H9 (cell line): ENCODE data around the gene KRT81. TPM values are rescaled to one million over a fixed set of nuclear protein-coding genes. Genes with fewer than 3 reads are reported as not detected.

Source experiments
- DNase-seq: peaks from one replicate; pipeline ENCODE4 v3.0.0-alpha.2; 2017
- H2AFZ ChIP-seq: one replicate; pipeline ENCODE4 v1.6.1; 2013; ENCODE audit warnings: mild to moderate bottlenecking, low read length, control low read depth, moderate library complexity
- H2AK5ac ChIP-seq: 2 replicates; pipeline ENCODE4 v1.6.1; 2013; ENCODE audit warnings: low read length, control low read depth, mixed read lengths; ENCODE audit not compliant: insufficient read length
- H2BK120ac ChIP-seq: one replicate; pipeline ENCODE4 v1.6.1; 2013; ENCODE audit warnings: low read depth, mild to moderate bottlenecking, low read length, control low read depth, inconsistent platforms; ENCODE audit not compliant: poor library complexity, severe bottlenecking
- H2BK12ac ChIP-seq: 2 replicates; pipeline ENCODE4 v1.6.1; 2013; ENCODE audit warnings: low read length, control low read depth, mixed read lengths, low read depth; ENCODE audit not compliant: insufficient read length
- H2BK15ac ChIP-seq: 2 replicates; pipeline ENCODE4 v1.6.1; 2013; ENCODE audit warnings: low read depth, low read length, control low read depth
- H2BK20ac ChIP-seq: one replicate; pipeline ENCODE4 v1.6.1; 2013; ENCODE audit warnings: low read depth, mild to moderate bottlenecking, low read length, control low read depth, inconsistent platforms; ENCODE audit not compliant: poor library complexity, severe bottlenecking
- H2BK5ac ChIP-seq: 2 replicates; pipeline ENCODE4 v1.6.1; 2013; ENCODE audit warnings: low read length, control low read depth, mixed read lengths; ENCODE audit not compliant: insufficient read length
- H3K14ac ChIP-seq: 2 replicates; pipeline ENCODE4 v1.6.1; 2013; ENCODE audit warnings: low read length, control low read depth; ENCODE audit not compliant: insufficient read depth
- H3K18ac ChIP-seq: 2 replicates; pipeline ENCODE4 v1.6.1; 2013; ENCODE audit warnings: low read depth, mild to moderate bottlenecking, mixed read lengths, low read length, control low read depth; ENCODE audit not compliant: insufficient read length
- H3K23ac ChIP-seq: 2 replicates; pipeline ENCODE4 v1.6.1; 2013; ENCODE audit warnings: low read length, control low read depth, mixed read lengths, low read depth; ENCODE audit not compliant: insufficient read length
- H3K23me2 ChIP-seq: 2 replicates; pipeline ENCODE4 v1.6.1; 2013; ENCODE audit warnings: low read depth, mild to moderate bottlenecking, mixed read lengths, low read length, control low read depth; ENCODE audit not compliant: insufficient read length, poor library complexity, severe bottlenecking
- H3K27ac ChIP-seq: 2 replicates; pipeline ENCODE4 v1.5.1; 2013; ENCODE audit warnings: low read length, control low read depth, mixed read lengths, low read depth; ENCODE audit not compliant: insufficient read length
- H3K27me3 ChIP-seq: 2 replicates; pipeline ENCODE4 v1.6.1; 2013; ENCODE audit warnings: low read length, control low read depth, inconsistent platforms; ENCODE audit not compliant: insufficient read depth
- H3K4ac ChIP-seq: 2 replicates; pipeline ENCODE4 v1.6.1; 2013; ENCODE audit warnings: low read depth, mild to moderate bottlenecking, control low read depth, inconsistent platforms, low read length, moderate library complexity
- H3K4me1 ChIP-seq: 2 replicates; pipeline ENCODE4 v1.6.1; 2013; ENCODE audit warnings: low read length, control low read depth, inconsistent platforms; ENCODE audit not compliant: insufficient read depth
- H3K4me2 ChIP-seq: 2 replicates; pipeline ENCODE4 v1.6.1; 2013; ENCODE audit warnings: low read length, control low read depth, mixed read lengths; ENCODE audit not compliant: insufficient read length, insufficient read depth
- H3K56ac ChIP-seq: 2 replicates; pipeline ENCODE4 v1.6.1; 2013; ENCODE audit warnings: low read depth, mild to moderate bottlenecking, mixed read lengths, low read length, control low read depth; ENCODE audit not compliant: insufficient read length
- H3K79me1 ChIP-seq: 2 replicates; pipeline ENCODE4 v1.6.1; 2013; ENCODE audit warnings: low read depth, mild to moderate bottlenecking, moderate library complexity, low read length, control low read depth, inconsistent platforms; ENCODE audit not compliant: insufficient read depth, poor library complexity, severe bottlenecking
- H3K79me2 ChIP-seq: 2 replicates; pipeline ENCODE4 v1.6.1; 2013; ENCODE audit warnings: low read length, control low read depth, inconsistent platforms; ENCODE audit not compliant: insufficient read depth
- H3K9ac ChIP-seq: 2 replicates; pipeline ENCODE4 v1.6.1; 2013; ENCODE audit warnings: low read length, control low read depth, mixed read lengths; ENCODE audit not compliant: insufficient read length; ENCODE audit errors: extremely low read depth
- H3K9me3 ChIP-seq: one replicate; pipeline ENCODE4 v1.6.1; 2013; ENCODE audit warnings: low read depth, low read length, inconsistent platforms; ENCODE audit not compliant: control insufficient read depth
- H3T11ph ChIP-seq: one replicate; pipeline ENCODE4 v1.6.1; 2013; ENCODE audit warnings: mild to moderate bottlenecking, low read length, control low read depth, inconsistent platforms
- H4K20me1 ChIP-seq: one replicate; pipeline ENCODE4 v1.6.1; 2013; ENCODE audit not compliant: control insufficient read depth, insufficient read length, insufficient read depth
- H4K5ac ChIP-seq: 2 replicates; pipeline ENCODE4 v1.6.1; 2013; ENCODE audit warnings: low read depth, mild to moderate bottlenecking, mixed read lengths, low read length, control low read depth; ENCODE audit not compliant: insufficient read length
- H4K8ac ChIP-seq: replicated peaks from 2 replicates; pipeline ENCODE4 v1.6.1; 2013; ENCODE audit warnings: low read length, control low read depth, mixed read lengths, low read depth; ENCODE audit not compliant: insufficient read length
- H4K91ac ChIP-seq: 2 replicates; pipeline ENCODE4 v1.6.1; 2013; ENCODE audit warnings: low read depth, mild to moderate bottlenecking, moderate library complexity, mixed read lengths, low read length, control low read depth; ENCODE audit not compliant: insufficient read length
- H3K27ac Mint-ChIP-seq, 3 experiments: 2 replicates in 2 of 3; 3 replicates in 1 of 3; pipeline ENCODE4 v1.8.0; 2020 to 2021; ENCODE audit warnings: mixed read lengths in 3 of 3, mild to moderate bottlenecking in 1 of 3, moderate library complexity in 1 of 3
- H3K27me3 Mint-ChIP-seq: 2 replicates; pipeline ENCODE4 v1.8.0; 2021; ENCODE audit warnings: low read depth, mild to moderate bottlenecking, moderate library complexity, mixed read lengths
- H3K36me3 Mint-ChIP-seq, 3 experiments: 2 replicates in 2 of 3; 3 replicates in 1 of 3; pipeline ENCODE4 v1.8.0; 2020 to 2021; ENCODE audit warnings: low read depth in 3 of 3, mixed read lengths in 3 of 3; ENCODE audit not compliant: insufficient read depth in 1 of 3
- H3K4me1 Mint-ChIP-seq, 2 experiments: 2 replicates each; pipeline ENCODE4 v1.8.0; 2020; ENCODE audit warnings: mixed read lengths in 2 of 2
- H3K4me3 Mint-ChIP-seq, 2 experiments: 2 replicates in 1 of 2; 3 replicates in 1 of 2; pipeline ENCODE4 v1.8.0; 2020 to 2021; ENCODE audit warnings: mild to moderate bottlenecking in 2 of 2, mixed read lengths in 2 of 2, moderate library complexity in 1 of 2
- H3K9me3 Mint-ChIP-seq, 2 experiments: 2 replicates in 1 of 2; 3 replicates in 1 of 2; pipeline ENCODE4 v1.8.0; 2020; ENCODE audit warnings: mild to moderate bottlenecking in 2 of 2, mixed read lengths in 2 of 2, moderate library complexity in 1 of 2
- CTCF ChIP-seq: fragments of 200-600 bp; sonication (generic); conservative IDR thresholded peaks from 3 replicates; pipeline ENCODE4 v1.8.0; 2021; ENCODE audit warnings: antibody characterized with exemption, mild to moderate bottlenecking
- WGBS: extraction: QIAGEN DNeasy Blood & Tissue Kit; methylation state at CpG from one replicate; pipeline ENCODE4 v1.1.7; 2013; ENCODE audit warnings: missing lambda C conversion rate, low lambda C conversion rate, mixed read lengths; ENCODE audit not compliant: insufficient read length; ENCODE audit errors: extremely low coverage; 5-methylcytosine and 5-hydroxymethylcytosine counted together
- total RNA-seq: library from RNA; stranded (reverse); gene quantifications from 2 replicates; pipeline ENCODE4 v1.2.1, GENCODE V29; 2021

Gene KRT81
- total RNA-seq, 1 experiment from 2014 or later: not detected

GRCh38 chr12:52255926-52256583, 35.3 kb downstream of the KRT81 start:
- H3K9me3 Mint-ChIP-seq: peaks cover 10 to 14% of the 10 kb centered on the region in 2 experiments; a peak in 3 of 5 replicates

More at GRCh38 chr12:52255926-52256583, 35.3 kb downstream of the KRT81 start:
- no peaks in the 10 kb centered on the region; the same call in 1 of the 2 replicates for H3K27me3 ChIP-seq
- H2BK120ac ChIP-seq: no peak overlapping the region
- H3K4me2 ChIP-seq: no peak overlapping the region
- no peak overlapping the region for H3K27ac Mint-ChIP-seq
- H4K5ac ChIP-seq: no peak overlapping the region
- no CpG with 5 or more reads among the region's 9 CpGs for WGBS
- H3K4me3 Mint-ChIP-seq: no peak overlapping the region
- H3T11ph ChIP-seq: no peak overlapping the region
- no peaks in the 10 kb centered on the region for H4K20me1 ChIP-seq
- no peaks in the 10 kb centered on the region for H3K9me3 ChIP-seq
- H4K8ac ChIP-seq: no peak overlapping the region
- no peak overlapping the region for H2BK15ac ChIP-seq
- no peak overlapping the region for H2BK12ac ChIP-seq
- no peak overlapping the region for H3K23ac ChIP-seq
- H3K56ac ChIP-seq: no peak overlapping the region
- no peak overlapping the region for H3K18ac ChIP-seq
- H3K4me1 ChIP-seq: no peaks in the 10 kb centered on the region
- no peak overlapping the region for H4K91ac ChIP-seq
- no peak for TF ChIP-seq CTCF
- peaks cover 0 to 16% (median 0%) of the 10 kb centered on the region in 3 experiments; a peak in 2 of 7 replicates for H3K36me3 Mint-ChIP-seq
- H3K79me2 ChIP-seq: no peaks in the 10 kb centered on the region
- H3K4me1 Mint-ChIP-seq: peaks cover 20 to 25% of the 10 kb centered on the region in 2 experiments
- H2BK20ac ChIP-seq: no peak overlapping the region
- H3K14ac ChIP-seq: no peak overlapping the region
- H2BK5ac ChIP-seq: no peak overlapping the region
- H2AFZ ChIP-seq: no peak overlapping the region
- H3K27me3 Mint-ChIP-seq: peaks cover 89% of the 10 kb centered on the region
- no peak for DNase-seq
- no peaks in the 10 kb centered on the region for H3K23me2 ChIP-seq
- no peak overlapping the region for H2AK5ac ChIP-seq
- H3K4ac ChIP-seq: no peak overlapping the region
- no peaks in the 10 kb centered on the region for H3K79me1 ChIP-seq
- no peak overlapping the region for H3K9ac ChIP-seq
- no peak overlapping the region for H3K27ac ChIP-seq
